GM19099 (cell line): ENCODE data around the gene OTOGL.

Experiments
- POLR2A ChIP-seq: IDR thresholded peaks from 3 replicates; pipeline ENCODE4 v1.6.1; 2011; ENCODE audit warnings: low read depth; ENCODE audit not compliant: insufficient read length; ENCODE audit errors: extremely low read depth

OTOGL gene

DNA sequence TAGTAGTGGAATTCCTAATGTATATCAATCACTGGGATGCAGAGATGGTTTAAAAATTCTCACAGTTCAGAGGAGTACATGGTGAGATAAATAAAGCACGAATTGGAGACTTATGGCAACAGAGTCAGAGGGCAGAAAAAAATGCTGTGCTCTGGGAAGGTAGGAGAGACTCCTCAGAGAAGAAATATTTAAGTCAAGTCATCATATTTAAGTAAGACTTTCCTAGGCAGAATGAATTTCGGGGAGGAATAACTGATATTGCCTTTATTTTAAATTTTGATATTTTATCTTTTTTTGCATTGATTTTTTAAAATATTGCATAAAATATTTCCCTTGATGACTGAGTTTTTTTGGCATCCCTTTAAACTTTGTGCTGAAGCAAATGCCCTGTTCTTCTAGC is 67.4 kb downstream of the OTOGL start:
- TF ChIP-seq POLR2A: no peak

DNA sequence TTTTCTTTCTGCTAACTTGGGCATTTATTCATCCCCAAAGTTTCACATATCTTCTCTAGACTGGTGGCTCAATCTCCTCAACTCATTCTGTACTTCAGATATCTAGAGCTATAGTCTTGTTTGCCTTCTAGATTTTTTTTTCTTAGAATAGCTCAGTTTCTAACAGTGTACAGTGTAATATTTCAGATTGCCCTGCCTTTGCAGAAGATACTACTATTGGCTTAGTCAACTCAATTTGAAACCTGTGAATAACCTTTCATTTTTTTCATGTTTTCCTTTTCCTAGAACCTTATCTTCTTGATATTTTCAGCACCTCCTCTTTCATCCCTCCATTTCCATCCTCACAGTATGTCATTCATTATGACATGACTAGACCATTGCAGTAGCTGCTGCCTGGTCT is 69.6 kb downstream of the OTOGL start:
- no peak for TF ChIP-seq POLR2A

DNA sequence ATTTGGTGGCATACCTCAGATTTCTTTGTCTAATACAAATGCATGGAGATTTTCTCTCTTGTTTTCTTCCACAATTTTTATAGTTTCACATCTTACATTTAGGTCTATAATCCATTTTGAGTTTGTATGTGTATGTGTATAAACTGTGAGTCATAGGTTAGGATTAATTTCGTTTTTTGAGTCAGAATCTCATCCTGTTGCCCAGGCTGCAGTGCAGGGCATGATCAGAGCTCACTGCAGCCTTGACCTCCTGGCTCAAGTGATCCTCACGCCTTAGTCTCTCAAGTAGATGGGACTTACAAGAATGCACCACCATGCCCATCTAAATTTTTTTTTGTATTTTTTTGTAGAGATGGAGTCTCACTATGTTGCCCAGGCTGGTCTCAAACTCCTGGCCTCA is 71.6 kb downstream of the OTOGL start:
- TF ChIP-seq POLR2A: no peak

DNA sequence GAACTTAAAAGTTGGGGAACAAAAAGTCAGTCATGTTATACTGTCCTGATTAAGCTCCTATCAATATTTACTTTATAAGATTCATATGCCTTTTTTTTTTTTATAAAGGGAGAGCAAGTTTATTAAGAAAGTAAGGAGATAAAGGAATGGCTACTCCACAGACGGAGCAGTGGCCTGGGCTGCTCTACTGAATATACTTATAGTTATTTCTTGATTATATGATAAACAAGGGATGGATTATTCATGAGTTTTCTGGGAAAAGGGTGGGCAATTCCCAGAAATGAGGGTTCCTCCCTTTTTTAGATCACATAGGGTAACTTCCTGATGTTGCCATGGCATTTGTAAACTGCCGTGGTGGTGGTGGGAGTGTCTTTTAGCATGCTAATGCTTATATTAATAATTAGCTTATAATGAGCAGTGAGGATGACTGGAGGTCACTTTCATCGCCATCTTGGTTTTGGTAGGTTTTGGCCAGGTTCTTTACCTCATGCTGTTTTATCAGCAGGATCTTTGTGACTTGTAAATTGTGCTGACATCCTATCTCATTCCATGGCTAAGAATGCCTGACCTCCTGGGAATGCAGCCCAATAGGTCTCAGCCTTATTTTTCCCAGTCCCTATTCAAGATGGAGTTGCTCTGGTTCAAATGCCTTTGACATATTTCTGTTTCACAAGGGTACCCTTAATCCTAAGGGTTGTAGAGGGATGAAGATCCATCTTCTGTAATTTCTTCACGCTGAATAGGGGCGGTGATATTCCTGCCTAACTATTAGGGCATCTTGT is 73.9 kb downstream of the OTOGL start:
- TF ChIP-seq POLR2A: no peak

DNA sequence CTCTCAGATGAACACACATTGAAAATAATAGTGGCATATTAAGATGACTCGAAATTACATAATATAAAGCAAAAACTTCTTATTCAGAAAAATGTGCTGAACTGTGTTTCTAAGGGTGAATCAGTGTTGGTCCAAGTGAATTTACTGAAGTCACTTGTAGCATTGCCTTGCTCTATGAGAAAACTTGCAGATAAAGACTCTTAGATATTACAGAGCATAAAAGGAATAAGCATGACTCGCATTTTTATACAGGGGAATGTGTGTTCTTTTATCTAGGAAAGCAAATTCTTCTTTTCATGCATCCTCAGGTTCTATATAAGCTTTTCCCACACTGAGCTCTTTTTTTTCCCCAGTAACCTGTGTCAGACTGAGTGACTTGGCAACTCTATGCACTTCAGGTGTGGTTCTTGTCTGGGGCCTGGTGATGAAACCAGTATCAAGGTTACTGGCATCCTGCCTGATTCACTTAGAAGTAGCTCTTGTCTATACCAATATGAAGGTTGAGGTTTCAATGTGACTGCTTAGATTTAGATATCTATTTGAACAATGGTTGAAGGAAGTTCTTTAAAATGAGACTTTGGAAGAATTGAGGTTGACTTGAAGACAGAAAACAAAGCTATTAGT is 76.1 kb downstream of the OTOGL start:
- TF ChIP-seq POLR2A: no peak

DNA sequence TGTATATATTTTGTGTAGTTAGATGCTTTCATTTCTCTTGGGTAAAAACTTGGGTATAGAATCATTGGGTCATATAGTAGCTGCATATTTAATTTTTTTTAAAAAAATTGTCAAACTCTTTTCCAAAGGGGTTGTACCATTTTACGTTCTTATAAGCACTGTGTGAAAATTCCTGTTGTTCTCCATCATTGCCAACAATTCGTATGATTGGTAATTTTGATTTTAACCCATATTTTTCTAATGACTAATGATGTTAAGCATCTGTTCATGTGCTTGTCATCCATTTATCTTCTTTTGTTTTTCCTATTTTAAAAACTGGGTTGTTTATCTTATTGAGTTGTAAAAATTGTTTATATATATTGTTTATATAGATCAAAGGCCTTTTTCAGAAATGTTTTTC is 77.4 kb downstream of the OTOGL start:
- TF ChIP-seq POLR2A: no peak

DNA sequence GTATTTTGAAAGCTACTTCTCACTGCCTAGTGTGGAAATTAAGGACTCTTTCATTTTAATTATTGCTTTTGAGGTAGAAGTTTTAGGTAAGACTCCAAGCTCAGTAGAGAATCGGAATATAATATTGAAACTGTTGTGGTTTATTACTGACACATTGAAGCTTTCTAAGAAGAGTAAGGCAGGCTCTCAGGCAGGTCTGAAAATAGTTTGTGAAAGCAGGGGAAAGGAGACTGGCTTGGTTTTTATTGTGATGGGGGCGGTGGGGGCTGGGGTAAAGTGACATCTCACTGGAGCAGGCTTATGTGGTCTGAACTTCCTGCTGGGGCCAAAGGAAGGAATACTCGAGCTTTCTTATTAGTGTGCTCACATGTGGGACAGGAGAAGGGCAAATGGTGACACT is 79.5 kb downstream of the OTOGL start:
- TF ChIP-seq POLR2A: no peak

DNA sequence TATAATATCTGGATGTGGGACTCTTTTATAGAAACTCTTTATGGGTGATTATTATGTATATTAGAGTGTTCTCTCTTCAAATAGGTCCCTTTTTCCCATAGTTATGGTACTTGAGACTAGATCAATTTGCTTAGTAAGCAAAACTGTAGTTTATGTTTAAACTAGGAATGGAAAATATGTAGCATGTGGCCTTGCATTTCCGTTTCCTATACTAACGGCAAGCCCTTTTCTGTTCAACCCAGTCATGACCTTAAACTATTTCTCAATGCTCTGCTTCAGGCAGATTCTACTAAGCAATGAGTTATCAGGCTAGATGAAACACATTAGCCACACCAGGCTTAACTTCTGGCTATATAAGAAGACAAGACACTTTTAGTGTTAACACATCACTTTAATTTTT is 84.6 kb downstream of the OTOGL start:
- TF ChIP-seq POLR2A: no peak

DNA sequence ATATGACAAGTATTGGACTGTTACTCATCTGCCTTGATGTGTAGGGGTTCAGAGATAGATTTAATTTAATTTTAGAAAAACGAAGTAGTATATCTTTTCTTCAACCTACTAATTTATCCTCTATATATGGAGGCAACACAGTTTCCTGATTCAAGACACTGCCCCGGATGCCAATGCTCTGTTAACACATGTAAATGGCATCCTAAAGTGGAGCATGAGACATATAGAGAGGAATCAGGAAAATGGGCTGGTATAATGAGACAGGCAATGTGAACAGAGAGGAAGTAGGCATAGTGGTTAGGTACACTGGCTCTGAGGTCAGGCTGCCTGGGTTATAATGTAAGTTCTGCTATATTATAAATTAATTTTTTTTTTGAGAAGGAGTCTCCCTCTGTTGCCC is 85.6 kb downstream of the OTOGL start:
- TF ChIP-seq POLR2A: no peak

DNA sequence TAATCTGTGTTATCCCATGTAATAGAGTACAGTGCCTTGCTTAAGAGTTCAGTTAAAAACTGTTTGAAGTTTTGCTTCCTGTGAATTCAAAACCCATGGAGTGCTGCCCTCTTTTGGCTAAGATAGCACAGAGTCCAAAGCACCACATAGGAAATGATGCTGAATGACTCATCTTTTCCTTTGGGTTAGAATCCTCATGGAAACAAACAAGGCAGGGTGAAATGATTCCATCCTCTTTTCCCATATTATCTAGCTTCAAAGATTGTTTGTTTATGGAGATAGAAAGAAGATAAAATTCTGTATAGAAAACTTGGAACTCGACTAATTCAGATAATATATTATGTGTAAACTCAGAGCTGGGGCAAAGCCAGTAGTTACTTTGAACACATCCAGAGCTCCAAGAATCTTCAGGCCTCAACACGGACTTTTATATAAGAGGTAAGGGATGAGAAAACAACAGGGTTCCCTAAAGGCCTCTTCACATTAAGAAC is 87.4 kb downstream of the OTOGL start:
- no peak for TF ChIP-seq POLR2A

DNA sequence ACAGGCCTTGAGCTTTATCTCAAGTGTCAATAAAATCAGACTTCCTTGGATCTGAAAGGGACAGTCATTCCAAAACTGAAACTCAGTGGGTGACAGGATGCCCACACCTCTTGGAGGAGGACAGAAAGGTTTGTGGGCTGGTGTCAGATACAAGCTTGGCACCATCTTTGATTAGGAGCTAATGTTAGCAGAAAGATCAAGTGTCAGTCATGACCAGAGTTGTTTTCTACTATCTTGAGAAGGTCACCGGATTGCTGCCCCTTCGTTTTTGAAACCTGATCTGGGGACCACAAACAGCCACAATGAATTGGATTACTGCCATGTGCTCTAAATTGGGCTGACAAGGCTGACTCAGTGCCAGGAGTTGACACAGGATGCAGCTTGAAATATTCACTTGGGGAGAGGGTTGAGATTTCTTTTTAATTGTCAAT is 88.3 kb downstream of the OTOGL start:
- no peak for TF ChIP-seq POLR2A

DNA sequence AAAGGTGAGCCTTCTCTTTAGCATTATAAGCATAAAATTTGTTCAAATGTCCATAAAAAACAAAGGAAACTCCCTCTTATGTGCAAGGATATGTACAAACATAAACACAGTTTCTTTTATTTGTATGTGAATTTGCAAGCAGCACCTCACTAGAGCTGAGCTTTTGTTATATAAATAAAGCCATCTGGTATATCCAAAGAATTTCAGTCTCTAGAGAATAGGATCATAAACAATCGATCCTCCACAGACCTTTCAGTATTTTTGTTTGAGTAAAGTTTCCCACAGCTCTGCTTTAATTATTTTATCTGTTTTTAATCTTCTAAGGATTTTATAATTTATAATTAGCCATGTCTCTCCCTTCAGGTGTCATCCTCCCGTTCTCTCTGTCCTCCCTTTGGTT is 89.2 kb downstream of the OTOGL start:
- TF ChIP-seq POLR2A: no peak

DNA sequence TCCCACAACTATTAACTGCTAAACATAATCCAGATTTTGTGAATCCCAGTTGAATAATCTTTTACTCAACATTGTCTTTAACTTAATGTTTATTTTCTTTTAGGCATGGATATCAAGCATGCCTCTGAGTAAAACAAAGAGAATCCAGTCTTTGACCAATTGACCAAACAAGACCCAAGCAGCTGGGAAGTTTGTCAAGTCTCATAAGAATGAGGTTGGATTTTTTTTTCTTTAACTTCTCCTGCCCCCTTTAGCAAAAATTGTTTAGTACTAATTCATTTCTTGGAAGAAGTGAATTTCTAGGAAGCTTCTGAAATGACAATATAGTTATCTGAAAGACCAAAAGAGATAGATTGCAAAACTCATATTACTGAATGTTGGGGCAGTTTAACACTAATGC is 89.9 kb downstream of the OTOGL start:
- no peak for TF ChIP-seq POLR2A

DNA sequence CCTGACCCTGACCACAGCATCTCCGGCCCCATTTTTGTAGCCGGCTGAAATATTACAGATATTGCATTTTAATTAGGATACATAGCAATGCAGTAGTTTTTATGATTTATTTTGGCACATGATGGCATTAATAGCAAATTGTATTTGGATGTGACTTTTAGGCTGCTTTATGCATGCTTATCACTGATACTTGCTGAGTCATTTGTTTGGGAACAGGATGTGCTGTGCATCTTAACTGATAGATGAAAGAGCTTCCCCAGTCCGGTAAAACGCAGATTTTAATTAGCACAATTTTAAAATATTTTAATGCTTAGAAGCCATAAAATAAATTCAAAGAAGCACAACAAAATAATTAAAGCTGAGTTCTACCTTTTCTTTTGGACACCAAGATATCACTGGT is 90.7 kb downstream of the OTOGL start:
- no peak for TF ChIP-seq POLR2A

DNA sequence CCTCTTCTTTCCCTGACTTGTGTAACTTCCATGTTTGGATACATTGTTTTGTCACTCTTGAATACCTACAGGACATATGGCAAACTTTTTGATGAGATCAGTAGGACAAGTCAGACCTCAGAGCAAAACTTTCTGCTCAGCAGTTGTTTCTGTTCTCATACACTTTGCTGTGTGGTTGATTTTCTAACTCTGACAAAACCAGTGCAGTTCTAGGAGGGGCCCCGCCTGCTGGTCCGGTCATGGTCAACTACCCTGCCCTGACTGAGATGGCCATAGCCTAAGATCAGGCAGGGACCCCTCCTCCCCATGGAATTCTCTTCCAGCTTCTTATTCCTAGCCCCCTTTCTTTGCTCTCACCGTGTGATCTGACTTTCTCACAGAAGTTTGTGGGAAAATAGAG is 92.8 kb downstream of the OTOGL start:
- TF ChIP-seq POLR2A: no peak

DNA sequence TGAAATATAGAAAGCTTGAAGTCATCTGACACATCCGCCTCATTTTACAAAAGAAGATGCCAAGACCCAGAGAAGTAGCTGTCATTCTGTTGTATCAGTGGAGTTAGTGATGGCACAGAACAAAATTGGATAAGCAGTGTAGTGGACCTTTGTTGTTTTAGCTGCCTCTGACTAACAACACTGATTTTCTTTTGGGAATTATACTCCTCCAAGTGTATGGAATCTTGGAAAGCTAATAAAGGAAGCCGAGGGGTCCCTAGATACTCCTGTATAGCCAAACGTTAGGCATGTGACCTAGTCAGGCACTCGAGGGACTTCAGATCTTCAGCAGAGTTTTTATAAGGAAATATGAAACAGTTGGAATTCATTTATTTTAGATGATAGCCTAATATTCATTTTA is 94.5 kb downstream of the OTOGL start:
- TF ChIP-seq POLR2A: no peak
